HG03442 (cell line): ENCODE measurements around the gene KRABD2.
"Not testable (repeated sequence)": the region's sequence is repeated elsewhere in the genome, so short reads cannot be mapped to it uniquely, and the experiment has no call there.

Source experiments
- ATAC-seq: cut with Tn5 transposase; IDR thresholded peaks from one replicate; pipeline ENCODE4 v1.9.1; 2021; ENCODE audit warnings: mild to moderate bottlenecking, moderate library complexity; ENCODE audit not compliant: unreplicated experiment

The KRABD2 gene

DNA sequence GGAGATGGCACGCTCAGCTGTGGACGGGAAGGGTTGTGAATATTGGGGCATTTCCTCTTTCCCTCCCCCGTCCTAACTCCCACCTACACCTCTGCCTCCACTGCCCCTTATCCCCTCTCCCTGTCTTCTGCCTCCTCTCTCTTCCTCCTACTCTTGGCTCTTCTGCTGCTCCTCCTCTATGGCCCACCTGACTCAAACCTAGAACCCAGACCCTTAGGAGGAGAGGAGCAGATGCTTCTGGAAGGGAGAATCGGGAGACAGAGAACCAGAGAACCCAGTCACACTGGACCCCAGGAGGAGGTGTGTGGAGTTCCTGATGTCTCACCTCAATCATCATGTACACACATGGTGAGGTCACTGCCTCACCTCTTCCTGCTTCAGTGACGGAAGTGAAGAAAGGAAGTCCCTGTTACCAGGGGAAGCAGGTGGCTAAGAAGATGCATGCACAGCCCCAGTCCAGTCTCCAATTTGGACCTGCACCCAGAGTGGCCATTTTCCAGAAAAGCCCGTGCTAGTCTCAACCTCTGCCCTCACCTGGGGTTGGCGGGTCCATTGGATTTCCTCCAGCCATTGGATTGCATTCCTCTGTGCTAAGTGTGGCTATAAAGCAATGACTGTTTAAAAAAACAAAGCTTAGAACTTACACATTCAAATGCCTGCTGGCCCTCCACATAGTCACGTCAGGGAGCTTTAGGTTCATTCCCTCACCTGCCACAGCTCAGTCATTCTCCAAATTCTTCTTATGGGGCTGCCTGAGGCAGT, 17.1 kb upstream of the KRABD2 start:
- ATAC-seq: no peak

GRCh38 chr17:8392674-8393469, 16.4 kb upstream of the KRABD2 start:
- no peak for ATAC-seq

- no peak for ATAC-seq
These were observed 15.8 kb upstream of the KRABD2 start for GRCh38 chr17:8392274-8392673.

GRCh38 chr17:8391711-8392110, 15.2 kb upstream of the KRABD2 start:
- no peak for ATAC-seq

GRCh38 chr17:8387914-8388651, 11.6 kb upstream of the KRABD2 start:
- ATAC-seq: no peak

DNA sequence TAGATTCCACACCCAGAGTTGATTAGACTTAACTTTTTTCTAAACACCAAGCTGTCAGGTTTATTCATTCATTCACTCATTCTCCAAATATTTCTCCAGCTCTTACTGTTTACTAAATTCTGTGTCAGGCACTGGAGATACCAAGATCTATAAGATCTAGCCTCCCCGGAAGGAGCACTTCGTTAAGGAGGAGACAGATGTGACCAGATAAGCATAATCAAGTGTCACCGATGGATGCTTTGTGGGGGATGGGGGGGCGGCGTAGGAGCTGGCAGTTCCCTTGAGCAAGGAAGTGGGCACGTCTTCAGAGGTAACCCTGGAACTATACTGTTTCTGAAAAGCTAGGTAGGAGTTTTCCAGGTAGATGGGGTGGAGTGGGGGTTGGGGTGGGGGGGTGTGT, 10.3 kb upstream of the KRABD2 start:
- ATAC-seq: no peak

GRCh38 chr17:8384801-8385378, 8.4 kb upstream of the KRABD2 start:
- ATAC-seq: no peak

DNA sequence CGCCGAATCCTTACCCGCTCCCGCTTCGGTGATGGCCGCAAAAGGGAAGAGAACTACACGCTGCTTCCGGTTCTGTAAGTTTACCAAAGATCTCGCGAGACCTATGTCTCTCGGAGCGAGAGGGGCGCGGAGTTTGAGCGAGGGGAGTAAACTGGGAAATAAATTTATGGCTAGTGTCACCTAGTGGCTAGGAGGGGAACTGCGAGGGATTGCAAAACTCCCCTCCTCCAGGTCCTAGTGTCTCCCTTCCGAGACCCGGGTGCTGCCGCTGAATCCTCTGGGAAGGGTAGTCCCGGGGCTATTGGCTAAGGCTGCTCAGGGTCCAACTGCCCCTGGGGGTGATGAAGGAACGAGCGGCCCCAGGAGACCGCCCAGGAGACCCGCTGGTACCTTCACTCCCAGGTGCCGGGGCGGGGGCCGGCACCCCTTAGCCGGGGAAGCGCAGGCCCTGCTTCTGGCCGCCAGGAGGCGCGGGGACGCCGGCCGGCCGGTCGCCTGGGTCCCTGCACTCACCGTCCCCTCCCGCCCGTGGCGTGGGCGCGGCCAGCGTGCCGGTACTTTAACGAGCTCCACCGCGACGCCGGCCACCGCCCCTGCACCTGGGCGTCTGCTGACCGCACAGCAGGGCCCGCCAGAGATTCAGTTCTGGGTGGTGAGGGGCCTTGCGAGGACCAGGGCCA, 6.8 kb upstream of the KRABD2 start, which contains the start of gene RPL26:
RPL26 (minus strand) TSS at position 51 of the 680 bp plus-strand sequence. CDS start 883 bp downstream, outside the sequence.
- peak; percentile 81 for ATAC-seq

GRCh38 chr17:8382880-8383142, 6.3 kb upstream of the KRABD2 start:
- ATAC-seq: no peak

DNA sequence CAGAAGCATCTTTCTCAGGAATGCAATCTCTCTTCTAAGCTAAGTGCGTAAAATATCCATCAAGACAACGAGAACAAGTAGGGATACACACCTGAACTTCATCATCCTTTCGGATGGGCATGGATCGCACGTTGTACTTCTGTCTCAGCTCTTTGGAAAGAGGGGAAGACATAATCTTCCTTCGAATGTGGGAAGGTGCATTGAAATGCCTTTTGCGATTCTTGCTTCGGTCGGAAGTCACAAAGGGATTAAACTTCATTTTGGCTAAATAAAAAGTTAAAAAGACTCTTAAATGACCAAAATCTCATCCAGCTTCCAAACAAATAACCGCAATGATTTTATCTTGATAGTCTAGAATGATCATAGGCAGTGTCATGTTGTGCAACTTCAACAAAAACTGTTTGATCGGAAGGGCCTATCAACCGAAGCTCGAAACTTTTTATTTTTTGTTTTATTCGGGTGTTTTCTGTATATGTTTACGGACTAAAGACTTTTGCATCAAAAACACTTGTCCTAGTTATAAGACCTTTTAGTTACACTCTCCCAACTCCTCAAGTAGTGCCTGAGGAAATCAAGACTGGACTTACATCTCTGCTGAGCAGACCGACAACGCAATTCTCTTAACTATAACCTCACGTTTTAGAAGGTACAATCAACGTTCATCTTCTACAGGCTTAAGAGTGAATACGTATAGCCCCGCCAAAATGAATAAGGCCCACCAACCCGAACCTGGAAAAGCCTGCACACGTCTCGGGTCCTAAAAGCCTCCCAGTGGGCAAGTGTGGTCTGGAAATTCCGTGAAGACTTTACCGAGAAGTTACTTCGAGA, 5.8 kb upstream of the KRABD2 start:
- ATAC-seq: no peak

DNA sequence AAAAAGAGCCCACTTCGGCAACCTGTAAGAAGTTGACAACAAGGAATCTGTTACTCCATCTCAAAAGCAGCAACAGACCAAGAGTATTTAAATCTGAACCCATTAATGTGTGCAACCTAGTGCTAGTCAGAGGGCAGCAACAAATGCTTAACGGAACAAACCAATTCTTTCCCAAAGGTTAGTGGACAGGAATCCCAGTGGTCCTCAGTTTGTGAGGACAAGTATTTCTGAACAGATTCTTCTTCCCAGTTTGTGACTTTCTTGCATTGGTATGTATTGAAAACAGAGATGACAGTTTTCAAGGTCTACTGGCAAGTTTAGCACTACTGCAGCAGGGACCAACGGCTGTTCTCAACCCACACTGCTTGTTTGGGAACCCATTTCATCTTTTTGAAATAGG, 3.5 kb upstream of the KRABD2 start:
- ATAC-seq: no peak

GRCh38 chr17:8378117-8378516, 1.6 kb upstream of the KRABD2 start:
- not testable (repeated sequence) for ATAC-seq

- ATAC-seq: no peak
These were observed 918 bp upstream of the KRABD2 start for GRCh38 chr17:8377422-8377821.

DNA sequence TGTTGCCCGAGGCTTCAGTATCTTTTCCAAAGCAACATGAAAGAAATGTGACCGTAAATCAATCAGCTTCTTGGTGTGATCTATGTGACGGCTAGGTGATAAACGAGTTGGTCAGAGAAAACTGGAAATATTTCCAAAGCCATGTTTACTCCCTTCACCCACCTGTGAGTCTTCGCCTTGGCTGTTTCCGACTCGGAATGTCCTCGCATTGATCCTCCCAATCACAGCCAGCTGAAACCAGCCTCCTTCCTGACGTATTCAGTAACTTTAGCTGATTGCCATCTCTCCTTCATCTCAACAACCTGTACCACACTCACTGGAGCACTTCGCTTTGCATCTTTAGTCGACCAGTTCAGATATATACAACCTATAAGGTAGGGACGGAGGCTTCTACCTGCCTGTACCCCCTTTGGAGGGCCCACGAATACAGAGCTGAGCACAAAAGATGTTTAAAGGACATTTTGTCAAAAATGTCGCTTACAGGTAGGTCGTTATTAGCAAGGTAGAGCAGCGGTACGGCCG, 705 bp downstream of the KRABD2 start:
- no peak for ATAC-seq

- not testable (repeated sequence) for ATAC-seq
These were observed 2.6 kb downstream of the KRABD2 start for GRCh38 chr17:8373856-8374255.

- ATAC-seq: no peak
These were observed 4.1 kb downstream of the KRABD2 start for GRCh38 chr17:8372422-8372821.

GRCh38 chr17:8371786-8372185, 4.7 kb downstream of the KRABD2 start:
- no peak for ATAC-seq

GRCh38 chr17:8369944-8370343, 6.6 kb downstream of the KRABD2 start:
- ATAC-seq: no peak

DNA sequence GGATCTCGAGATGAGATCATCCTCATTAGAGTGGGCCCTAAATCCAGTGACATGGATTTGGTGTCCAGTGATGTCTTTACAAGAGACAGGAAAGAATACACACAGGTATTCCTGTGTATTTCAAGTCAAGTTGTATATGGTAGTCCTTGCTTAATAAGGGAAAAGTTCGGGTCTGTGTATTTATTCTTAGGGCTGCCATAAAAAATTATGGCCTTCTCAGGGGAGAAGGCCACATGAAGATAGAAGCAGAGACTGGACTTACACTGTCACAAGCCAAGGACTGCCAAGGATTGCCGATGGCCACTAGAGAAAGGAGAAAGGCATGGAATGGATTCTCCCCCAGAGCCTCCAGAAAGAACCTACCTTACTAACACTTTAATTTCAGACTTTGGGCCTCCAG, 8.3 kb downstream of the KRABD2 start:
- no peak for ATAC-seq

GRCh38 chr17:8366231-8366630, 10.3 kb downstream of the KRABD2 start:
- no peak for ATAC-seq
